GM04503 (cell line): ENCODE data around the gene HRAS.

Experiments used
- DNase-seq: peaks from one replicate; pipeline ENCODE4 v3.0.0-alpha.2; 2012; ENCODE audit warnings: low read depth

HRAS gene

DNA sequence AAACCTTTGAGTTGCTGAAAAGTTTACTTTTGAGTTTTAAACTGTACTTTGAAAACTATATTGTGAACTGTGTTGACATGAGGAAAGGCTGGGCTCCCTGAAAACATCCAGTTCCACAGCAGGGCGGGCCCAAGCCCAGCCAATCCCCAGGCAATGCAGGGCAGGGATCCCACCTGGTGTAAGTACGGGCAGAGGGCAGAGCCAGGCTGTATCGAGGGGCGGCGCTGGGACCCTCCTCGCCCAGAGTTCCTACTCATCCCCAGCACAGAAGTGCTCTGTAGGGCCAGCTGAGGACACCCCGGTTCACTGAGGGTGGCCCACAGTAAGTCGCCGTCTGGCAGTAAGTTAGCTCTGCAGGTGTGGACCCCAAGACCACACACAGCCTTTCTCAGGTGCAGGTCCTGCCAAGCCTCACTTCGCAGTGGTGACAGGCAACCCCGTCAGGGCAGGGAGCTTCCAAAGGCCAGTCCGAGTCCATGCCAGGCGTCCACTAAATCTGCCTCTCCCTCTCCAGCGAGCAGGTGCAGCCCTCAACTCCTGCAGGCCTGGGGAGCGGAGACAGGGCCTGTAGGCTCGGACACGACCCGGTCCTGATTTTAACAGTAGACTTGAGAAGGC, 31.7 kb upstream of the HRAS start:
- no peak for DNase-seq

DNA sequence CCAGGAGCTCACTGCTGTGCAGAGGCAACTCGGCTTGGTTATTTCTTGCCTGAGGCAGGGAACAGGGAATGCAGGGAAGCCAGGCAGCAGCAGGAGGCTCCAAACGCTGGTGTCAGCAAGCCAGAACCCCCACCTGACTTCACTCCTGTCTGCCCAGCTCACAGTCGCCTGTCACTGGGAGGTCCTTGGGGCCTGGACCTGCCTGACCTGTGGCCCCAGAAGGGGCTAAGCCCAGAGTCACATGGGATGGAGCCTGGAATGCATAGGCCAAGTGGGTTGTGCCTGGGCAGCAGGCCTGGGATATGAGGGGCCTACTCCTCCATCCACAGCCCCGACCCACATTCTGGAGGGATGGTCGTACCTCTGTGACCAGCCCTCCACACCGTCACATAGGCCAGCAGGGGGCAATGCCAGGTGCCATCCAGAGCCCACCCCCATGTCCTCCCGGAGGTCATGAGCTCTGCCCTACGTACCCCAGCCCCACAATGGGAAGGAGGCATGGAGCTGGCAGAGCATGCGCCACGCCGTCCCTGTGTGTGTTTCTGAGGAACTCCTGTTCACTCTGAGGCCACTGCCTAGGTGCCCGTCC, 30.6 kb upstream of the HRAS start:
- no peak for DNase-seq

DNA sequence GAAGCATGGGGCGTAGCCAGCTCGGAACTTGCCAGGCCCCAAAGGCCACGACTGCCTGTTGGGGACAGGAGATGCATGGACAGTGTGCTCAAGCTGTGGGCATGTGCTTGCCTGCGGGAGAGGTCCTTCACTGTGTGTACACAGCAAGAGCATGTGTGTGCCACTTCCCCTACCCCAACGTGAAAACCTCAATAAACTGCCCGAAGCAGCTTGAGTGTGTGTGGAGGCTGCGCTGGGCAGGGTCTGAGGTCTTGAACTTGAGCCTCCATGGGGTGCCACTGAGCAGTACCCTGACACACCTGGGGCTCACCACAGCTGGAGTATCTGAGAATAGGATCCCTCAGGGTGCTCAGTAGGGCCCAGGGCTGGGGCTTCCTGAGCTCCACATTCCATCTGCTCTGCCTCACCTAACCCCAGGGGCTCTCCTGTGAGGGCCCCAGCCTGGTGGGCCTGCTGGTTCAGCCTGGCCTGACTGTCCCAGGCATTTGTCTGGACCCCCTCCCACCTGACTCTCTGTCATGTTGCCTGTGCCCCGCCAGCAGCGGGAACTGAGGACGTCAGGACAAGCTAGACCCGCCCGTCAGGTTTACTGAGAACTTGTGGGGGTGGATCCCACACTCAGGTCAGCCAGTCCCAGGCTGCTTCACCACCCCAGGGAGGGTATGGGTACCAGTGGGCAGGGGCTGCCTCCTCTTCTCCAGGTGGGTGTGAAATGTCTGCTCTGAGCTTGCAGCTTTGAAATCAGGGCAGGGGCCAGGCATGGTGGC, 28.6 kb upstream of the HRAS start:
- DNase-seq = no peak

DNA sequence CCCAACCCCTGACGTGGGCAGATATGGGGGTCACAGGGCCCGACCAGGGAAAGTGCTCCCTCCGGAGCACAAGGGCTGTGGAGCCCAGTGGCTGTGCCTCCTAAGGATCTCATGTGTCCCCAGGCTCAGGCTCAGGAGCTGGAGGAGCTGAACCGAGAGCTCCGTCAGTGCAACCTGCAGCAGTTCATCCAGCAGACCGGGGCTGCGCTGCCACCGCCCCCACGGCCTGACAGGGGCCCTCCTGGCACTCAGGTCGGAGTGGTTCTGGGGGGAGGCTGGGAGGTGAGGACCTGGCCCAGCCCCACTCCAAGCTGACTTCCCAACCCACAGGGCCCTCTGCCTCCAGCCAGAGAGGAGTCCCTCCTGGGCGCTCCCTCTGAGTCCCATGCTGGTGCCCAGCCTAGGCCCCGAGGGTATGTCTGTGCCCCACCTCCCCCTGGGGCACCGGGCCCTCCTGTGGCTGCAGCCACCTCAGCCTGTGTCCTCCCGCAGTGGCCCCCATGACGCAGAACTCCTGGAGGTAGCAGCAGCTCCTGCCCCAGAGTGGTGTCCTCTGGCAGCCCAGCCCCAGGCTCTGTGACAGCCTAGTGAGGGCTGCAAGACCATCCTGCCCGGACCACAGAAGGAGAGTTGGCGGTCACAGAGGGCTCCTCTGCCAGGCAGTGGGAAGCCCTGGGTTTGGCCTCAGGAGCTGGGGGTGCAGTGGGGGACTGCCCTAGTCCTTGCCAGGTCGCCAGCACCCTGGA, 27.9 kb upstream of the HRAS start:
- DNase-seq = no peak

DNA sequence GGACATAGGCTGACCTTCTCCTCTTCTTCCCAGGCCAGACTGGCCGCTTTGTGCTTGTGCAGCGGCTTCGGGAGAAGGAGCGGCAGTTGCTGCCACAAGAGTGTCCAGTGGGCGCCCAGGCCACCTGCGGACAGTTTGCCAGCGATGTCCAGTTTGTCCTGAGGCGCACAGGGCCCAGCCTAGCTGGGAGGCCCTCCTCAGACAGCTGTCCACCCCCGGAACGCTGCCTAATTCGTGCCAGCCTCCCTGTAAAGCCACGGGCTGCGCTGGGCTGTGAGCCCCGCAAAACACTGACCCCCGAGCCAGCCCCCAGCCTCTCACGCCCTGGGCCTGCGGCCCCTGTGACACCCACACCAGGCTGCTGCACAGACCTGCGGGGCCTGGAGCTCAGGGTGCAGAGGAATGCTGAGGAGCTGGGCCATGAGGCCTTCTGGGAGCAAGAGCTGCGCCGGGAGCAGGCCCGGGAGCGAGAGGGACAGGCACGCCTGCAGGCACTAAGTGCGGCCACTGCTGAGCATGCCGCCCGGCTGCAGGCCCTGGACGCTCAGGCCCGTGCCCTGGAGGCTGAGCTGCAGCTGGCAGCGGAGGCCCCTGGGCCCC, 26.8 kb upstream of the HRAS start:
- no peak for DNase-seq

DNA sequence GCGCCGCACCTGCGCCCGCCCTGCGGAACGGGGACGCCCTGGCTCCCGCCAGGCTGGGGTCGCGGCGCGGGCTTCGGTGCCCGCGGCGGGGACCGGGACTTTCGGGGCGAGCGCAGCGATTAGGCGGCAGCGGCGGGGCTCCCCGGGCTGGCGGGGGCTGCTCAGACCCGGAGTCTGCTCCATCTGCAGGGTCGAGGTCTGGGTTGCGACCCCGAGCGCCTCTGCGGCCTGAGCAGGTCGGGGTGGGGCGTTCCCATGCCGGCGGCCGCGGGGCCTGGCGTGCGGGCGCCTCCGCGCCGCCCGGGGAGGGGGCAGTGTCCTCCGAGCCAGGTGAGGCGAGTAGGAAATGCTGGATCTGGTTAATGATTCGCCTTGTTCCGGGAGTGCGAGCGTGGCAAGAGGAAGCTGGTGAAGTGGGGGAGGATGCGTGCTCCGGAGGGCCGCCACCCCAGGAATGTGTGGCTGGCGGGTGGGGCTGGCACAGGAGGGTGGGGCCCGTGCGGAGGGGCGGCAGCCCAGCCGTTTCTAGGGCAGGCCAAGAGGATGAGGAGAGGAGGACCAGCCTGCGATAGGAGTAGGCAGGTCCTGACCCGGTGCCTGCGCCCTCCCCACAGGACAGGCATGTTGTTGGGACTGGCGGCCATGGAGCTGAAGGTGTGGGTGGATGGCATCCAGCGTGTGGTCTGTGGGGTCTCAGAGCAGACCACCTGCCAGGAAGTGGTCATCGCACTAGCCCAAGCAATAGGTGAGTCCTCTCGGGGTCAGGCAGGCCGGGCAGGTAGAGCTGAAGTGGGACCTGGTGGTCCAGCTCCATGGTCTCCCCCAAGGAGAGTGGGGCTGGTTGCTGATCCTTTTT, 26.0 kb upstream of the HRAS start:
- DNase-seq = no peak

DNA sequence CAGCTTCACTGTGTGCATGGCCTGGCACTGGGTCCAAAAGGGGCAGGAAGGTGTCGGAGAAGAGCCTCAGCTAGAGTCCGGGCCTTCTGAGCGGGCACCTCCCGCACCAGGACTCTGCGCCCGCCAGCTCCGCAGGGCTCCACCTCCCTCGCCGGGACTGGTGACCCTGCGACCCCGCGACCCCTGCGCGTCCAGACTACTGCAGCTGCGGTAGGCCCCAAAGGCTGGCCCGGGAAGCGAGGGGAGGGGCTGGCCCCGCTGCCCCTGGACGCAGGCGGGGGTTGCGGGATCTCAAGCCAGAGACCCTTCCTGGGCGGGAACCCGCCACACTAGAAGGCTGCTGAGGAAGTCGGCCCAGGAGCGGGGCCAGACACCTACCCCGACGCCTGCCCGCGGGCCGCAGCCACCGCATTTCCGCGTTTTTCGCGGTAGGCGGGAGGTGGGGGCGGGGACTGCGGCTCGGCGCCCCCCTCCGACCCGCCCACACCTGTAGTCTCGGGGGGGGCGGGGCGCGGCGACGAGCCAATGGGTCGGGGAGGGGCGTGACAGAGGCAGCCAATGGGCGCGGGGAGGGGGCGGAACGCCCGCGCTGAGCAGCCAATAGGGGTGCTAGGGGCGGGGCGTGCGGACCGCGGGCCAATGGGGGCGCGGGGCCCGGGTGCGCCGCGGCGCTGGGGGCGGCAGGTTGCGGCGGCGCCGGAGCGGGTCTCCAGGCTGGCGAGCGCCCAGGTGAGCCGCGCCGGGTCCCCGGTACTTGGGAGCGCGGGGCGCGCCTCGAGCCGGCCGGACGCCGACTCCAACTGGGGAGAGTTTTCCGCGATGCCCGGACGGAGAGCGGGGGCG, 25.1 kb upstream of the HRAS start, which contains the start of the genes LMNTD2 and RASSF7:
LMNTD2 (minus strand) TSS at position 434 of the 843 bp plus-strand sequence; CDS start at position 412, 22 bp downstream.
RASSF7 (plus strand) TSS at position 666 of the 843 bp plus-strand sequence. CDS start 799 bp downstream, outside the sequence.
- DNase-seq = no peak

DNA sequence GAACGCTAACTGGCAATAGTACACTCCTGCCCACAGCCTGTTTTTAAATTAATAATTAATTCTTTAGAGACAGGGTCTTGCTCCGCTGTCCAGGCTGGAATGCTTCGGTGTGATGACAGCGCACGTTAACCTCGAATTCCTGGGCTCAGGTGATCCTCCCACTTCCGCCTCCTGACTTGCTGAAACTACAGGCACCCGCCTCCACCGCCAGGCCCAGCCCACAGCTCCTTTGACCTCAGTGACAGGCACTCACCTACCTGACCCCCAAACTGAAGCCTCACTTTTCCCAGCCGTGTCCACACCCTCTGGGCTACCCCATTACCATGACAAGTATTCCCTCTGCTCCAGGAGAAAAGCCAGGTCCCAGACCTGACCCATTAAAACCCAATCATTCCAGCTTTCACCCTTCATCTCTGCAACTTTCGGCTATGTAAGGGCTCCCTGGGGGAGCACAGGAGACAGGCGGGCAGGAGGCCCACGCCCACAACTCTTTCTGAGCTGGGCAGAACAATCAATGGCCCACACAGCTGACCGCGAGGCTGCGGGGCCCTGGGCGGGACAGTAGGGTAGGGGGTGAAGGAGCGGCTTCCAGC, 24.4 kb upstream of the HRAS start:
- no peak for DNase-seq

DNA sequence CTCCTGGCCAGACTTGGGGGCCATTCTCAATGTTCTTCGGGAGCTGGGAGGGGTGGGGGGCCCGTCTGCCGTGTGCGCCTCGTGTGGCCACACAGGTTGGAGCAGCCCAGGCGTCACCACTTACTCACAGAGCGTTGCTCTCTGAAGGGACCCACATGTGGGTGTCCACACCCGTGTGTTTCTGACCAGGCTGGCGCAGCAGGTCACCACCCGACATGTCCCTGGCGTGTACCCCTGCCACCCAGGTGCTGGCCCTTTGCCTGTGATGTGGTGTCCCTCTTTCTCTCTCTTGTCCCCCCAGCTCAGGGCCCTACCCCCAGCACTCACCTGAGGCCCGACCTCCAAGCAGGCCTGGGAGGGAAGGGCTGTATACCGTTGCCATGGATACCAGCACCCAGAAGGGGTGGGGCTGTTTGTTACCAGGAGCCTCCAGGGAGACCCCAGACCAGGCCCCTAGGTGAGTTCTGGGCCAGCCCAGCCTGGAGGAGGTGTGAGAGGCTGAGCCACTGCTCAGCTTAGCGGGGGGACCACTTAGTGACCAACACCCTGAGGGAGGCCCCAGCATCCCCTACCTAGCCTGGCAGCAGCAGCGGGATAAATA, 23.7 kb upstream of the HRAS start:
- DNase-seq = no peak

DNA sequence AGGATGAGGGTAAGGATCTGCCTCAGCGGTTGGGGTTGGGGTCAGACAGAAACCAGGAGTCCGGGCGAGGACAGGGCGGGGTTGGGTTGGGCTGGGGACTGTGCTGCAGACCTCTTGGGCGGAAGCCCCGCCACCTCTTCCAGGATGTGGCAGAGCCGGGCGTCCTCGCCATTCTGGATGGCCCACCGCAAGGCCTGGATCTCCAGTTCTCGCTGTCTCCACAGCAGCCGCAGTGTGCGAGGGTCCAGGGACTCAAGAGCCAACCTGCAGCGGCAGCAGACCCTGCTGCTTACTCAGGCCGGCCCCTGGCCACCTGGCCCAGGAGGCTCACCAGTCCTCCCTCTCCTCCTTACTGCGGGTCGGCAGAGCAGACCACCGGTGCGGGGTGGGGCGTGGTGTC, 23.1 kb upstream of the HRAS start:
- DNase-seq = no peak

DNA sequence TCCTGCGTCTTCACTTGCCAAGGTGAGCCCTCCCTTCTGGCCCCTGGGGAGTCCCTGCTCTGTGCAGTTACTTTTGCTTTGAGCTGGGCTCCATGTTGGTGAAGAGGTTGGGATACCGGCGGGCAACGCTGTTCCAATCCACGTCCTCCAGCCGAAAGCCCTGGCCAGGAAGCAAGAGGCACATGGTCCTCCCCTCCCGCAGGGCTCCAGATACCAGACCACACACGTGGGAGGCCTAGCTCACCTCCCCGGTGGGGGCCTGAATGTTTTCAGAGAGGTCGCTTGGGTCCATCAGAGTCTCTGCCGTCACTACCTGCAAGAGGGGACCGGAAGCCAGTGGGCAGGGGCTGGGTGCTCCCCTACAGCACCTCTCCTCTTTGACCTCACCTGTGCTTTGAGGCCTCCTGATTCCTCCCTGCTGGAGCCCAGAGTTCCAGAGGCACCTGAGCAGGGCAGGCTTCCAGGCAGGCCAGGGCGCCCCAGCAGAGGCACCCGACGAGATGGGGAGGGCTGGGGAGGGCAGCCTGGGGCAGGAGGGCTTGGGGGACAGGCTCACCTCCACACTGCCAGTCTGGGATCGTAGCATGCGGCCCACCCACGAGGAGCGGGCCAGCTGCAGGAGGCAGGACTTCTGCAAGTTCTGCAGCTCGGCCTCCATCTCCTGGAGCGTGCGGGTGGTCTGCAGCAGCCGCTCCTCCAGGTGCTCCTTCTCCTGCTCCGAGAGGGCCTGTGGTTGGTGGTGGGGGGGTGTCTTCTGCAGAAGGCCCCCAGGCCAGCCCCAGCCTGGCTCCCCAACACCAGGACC, 22.2 kb upstream of the HRAS start:
- DNase-seq = no peak

DNA sequence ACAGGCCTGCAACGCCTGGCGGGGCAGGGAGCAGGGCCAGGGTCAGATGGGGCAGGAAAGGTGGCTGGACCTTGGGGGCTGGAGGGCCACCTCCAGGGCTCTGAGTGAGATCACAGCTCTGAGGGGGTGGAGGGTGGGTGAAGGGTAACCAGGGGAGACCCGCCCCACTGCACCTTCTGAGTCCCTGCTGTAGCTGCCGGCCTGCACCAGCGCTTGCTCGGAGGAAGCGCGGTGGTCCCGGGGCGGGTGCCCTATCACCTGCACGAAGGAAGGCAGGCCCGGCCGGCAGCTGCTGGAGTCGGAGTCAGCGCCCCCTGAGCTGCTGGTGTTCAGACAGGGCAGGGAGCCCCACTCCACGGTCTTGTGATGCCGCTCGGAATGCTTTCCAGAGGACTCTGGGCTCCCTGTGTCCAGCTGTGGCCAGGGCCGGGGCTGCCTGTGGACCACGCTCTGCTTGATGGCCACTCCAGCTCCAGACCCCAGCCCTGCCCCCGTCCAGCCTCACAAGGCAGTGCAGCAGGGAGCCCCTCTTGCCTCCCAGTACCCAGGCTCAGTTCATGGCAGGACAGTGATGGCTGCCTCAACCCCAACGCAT, 21.4 kb upstream of the HRAS start:
- no peak for DNase-seq

DNA sequence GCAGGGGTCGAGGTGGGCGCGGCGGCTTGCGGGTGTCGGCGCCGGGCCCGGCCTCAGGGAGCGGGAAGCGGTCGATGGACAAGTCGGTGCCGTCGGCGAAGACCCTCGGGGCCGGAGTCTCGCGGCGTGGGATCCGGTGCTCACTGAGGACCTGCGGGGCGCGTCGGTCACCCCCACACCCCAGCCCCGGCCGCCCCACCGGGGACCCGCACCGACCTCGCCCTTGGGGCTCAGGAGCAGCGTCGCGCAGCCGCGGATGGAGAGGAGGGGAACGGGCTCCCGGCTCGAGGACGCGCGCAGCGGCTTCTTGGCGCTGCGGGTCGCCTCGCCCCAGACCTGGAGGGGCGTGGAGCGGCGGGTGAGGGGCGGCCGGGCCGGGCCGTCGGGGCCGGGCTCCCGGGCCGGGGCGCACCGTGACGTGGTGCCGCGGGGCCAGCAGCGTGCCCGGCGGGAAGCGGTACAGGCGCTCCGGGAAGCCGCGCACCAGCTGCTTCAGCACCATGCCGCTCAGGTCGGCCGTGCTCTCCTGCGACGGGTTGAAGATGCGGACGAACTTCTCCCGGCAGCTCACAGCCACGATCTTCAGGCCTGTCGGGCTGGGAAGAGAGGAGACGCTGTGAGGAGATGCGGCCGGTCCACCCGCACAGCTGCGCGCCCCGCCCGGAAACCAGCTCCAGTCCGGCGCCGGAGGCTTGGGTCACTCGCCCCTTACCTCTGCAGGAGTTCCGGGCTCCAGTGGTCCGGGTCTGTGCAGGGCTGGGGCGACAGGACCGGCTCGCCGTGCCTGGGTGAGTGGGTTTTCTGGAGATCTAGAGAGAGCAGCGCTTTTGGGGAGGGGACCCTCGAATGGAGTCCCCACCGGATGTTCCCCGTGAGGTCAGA, 20.6 kb upstream of the HRAS start:
- no peak for DNase-seq

DNA sequence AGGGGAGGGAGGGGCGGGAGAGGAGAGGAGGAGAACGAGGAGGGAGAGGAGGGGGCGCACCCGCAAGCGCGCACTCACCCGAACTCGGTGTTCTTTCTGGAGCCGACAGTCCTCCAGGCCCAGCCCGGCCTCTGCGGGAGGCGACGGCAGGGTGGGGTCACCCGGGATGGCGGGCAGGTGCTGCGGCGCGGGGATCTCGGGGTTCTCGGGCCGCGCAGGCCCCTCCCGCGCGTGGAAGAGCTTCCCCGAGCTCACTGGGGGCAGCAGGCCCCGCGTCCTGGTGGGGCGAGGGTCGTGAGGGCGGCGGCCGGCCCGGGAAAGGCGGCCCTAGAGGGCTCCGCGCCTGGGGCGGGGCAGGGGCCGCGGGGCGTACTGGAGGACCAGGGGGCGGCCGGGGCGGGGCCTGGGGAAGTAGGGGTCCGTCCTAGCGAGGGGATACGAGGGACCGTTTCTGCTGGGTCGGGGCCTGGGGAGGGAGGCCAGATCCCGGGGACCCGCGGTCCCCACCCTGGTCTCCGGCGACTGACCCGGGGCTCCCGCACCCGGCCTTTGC, 19.9 kb upstream of the HRAS start:
- DNase-seq = no peak

DNA sequence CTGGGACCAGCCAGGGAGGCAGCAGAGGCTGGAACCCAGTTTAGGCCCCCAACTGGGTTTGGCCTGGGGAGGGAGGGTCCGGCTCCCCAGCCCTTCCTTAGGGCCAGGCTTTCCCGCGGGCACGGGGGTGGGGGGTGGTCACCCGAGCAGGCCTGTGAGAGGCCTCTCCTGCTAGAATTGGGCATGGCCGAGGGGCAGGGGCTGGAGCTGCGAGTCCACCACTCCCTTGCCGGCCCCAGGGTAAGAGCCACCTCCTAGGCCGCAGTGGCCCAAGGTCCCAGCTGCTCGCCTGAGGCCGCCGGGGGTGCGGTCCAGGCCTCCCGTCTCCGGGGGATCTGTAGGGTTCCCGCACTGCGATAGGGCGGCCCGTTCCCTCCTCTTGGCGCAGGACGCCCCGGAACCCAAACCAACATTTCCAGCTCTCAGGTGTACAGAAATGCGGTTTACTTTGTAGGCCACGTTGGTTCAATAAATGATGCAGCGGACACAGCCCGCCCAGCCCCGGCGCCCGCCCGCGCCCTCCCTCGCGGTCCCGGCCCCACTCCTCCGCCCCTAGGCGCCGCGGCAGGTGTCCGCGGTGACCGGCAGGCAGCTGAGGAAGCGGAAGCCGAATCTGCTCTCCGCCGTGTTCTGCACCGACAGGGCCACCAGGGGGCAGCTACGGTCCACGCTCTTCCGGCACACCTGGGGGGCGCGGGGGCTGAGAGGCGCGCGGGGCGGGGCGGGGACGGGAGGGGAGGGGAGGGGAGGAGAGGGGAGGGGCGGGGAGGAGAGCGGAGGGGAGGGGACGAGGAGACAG, 19.3 kb upstream of the HRAS start:
- DNase-seq = no peak

DNA sequence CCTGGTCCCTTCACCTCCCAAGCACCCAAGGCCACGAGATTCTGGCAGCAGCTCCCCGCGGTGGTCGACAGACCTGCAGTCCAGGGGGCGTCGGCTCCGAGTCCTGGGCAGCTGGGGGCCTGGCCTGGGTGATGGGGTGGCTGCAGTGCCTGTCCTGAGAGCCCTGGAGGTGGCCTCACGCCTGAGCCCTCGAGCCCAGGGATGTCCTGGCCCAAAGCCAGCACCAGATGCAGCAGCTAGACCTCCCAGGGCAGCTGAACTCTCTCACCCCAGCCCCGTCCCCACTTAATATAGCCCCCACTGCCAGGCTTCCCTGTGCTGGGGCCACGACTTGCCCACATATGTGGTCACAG, 18.6 kb upstream of the HRAS start:
- DNase-seq = no peak
